SW480 (cell line): Measurements from ENCODE around the gene ETHE1.
A peak's percentile ranks its signal among the peaks of the same experiment; 100 is the strongest.
"Not testable (repeated sequence)": the region's sequence is repeated elsewhere in the genome, so short reads cannot be mapped to it uniquely, and the experiment has no call there.

ENCODE experiments used
- DNase-seq: peaks from one replicate; pipeline ENCODE4 v3.0.0-alpha.2; 2016; ENCODE audit warnings: low spot score

Gene ETHE1

GRCh38 chr19:43551399-43552197 lies 24.6 kb upstream of the ETHE1 start:
- no peak for DNase-seq

DNA sequence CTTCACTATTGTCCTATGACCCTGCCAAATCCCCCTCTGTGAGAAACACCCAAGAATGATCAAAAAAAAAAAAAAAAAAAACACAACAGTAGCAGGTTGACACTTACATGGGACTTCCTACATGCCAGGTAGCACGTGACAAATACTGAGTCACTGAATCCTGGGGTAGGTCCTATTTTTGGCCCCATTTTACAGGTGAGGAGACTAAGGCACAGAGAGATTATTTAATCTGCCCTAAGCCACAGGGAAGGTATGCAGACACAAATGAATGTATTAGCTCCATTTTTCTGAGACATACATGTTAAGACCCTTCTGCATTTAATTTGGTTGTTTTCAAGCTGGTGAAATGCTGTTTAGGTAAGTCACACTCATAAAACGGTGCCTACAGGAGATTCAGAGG lies 21.7 kb upstream of the ETHE1 start:
- DNase-seq = no peak

DNA sequence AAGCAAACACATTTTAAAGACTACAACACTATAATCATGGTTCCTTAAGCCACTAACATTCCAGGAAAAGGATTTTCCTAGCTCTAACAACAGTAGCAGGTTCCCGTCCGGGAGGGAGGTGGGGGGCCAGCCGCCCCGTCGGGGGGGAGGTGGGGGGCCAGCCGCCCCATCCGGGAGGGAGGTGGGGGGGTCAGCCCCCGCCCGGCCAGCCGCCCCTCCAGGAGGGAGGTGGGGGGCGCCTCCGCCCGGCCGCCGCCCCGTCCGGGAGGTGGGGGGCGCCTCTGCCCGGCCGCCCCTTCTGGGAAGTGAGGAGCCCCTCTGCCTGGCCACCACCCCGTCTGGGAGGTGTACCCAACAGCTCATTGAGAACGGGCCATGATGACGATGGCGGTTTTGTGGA lies 20.9 kb upstream of the ETHE1 start:
- DNase-seq = not testable (repeated sequence)

DNA sequence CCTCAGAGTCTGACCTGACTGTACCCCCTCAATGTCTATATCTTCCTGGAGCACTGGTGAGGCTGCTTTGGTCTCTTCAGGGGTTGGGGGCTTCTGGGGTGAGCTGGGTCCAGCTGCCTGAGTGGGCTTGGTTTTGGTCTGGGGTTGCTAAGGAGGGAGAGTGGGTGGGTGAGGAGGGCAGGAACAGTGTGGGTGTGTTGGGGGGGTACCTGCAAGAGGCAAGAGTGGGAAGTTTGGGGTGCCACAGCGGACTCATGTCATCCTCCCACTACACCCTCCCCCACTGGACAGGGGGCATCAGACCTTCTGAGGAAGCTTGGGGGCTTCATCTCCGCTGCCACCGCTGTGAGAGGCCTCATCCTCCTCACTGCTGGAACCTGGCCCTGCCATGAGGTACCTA lies 19.6 kb upstream of the ETHE1 start:
- DNase-seq = no peak

DNA sequence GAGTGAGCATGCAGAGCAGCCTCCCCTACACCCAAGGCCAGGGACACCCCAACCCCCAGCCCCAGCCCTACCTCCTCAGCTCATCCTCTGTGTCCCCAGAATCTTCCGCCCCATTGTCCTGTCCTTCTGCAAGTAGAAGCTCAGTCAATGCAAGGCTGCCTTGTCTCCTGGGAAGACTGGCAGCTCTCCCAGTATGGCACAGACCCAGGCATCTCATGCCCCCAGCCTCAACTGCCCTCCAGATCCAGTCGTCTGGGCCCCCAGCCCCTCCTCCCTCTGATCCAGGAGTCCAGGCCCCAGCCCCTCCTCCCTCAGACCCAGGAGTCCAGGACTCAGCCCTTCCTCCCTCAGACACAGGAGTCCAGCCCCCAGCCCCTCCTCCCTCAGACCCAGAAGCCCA lies 19.0 kb upstream of the ETHE1 start:
- DNase-seq = no peak

DNA sequence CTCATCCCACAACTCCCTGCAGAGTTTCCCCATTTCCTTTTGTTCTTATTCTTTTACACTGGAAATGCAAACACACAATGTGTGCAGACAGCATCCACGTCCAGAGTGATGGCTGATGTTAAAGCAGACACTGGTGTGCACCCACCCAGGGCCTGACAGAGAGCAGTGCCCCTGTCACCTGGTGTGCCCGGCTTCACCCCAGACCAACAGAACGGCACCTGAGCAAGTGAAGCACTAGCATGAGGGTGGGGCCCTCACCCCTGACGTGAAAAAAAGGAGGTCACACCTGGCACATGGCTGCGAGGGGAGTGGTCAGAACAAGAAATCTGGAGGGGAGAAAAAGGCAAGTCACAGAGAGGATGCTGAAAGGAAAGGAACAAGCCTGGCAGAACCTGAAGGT lies 18.3 kb upstream of the ETHE1 start:
- DNase-seq = no peak

GRCh38 chr19:43544077-43544476 lies 17.1 kb upstream of the ETHE1 start:
- no peak for DNase-seq

DNA sequence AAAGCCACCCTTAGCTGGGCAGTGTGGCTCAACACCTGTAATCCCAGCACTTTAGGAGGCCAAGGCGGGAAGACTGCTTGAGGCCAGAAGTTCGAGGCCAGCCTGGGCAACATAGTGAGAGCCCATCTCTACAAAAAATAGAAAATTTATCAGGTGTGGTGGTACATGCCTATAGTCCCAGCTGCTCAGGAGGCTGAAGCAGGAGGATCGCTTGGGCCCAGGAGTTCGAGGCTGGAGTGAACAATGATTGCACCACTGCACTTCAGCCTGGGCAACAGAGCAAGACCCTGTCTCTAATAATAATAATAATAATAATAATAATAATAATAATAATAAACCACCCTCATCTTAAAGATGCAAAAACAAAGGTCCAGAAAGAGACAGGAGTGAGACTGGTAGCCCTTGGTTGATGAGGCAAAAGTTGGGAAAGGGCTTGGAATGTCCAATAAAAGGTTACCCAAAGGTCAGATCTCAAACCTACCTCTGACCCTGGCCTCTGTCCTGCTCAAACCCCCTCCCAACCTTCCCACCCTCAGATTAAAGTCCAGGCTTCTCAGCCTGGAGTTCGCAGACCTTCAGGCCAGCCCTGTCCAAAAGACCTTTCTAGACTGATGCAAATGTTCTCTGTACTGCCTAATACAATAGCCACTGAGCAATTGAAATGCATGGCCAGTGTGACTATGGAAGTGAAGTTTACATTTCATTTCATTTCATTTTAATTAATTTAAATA lies 15.1 kb upstream of the ETHE1 start:
- no peak for DNase-seq

DNA sequence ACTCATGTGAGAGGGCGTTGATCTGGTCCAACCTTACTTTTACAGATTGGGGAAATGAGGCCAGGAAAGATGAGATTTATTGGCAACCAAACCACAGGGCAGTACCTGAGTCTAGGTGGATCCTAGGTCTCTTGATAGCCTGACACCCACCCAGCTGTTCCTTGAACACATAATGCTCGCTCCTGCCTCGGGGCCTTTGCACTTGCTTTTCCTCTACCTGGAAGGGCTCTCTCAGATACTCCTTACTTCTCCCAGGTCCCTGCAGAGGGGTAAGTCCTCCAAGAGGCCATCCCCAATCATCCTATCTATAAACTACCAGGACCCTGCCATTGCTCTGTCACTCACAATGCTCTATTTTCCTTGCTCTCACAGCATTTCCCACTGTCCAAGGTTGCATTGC lies 13.4 kb upstream of the ETHE1 start:
- no peak for DNase-seq

DNA sequence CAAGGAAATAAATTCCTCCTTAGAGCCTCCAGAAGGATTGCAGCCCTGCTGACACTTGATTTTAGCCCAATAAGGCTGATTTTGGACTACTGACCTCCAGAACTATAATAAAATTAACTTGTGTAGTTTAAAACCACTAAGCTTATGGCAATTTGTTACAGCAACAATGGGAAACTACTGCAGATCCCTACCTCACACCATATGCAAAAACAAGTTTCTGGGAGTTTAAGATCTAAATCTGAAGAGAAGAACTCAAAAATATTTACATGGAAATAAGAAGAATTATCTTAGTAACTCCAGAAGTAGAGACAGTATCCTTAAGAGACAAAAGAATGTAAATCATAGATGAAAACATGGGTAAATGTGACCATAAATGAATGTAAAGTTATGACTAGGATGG lies 11.9 kb upstream of the ETHE1 start:
- no peak for DNase-seq

DNA sequence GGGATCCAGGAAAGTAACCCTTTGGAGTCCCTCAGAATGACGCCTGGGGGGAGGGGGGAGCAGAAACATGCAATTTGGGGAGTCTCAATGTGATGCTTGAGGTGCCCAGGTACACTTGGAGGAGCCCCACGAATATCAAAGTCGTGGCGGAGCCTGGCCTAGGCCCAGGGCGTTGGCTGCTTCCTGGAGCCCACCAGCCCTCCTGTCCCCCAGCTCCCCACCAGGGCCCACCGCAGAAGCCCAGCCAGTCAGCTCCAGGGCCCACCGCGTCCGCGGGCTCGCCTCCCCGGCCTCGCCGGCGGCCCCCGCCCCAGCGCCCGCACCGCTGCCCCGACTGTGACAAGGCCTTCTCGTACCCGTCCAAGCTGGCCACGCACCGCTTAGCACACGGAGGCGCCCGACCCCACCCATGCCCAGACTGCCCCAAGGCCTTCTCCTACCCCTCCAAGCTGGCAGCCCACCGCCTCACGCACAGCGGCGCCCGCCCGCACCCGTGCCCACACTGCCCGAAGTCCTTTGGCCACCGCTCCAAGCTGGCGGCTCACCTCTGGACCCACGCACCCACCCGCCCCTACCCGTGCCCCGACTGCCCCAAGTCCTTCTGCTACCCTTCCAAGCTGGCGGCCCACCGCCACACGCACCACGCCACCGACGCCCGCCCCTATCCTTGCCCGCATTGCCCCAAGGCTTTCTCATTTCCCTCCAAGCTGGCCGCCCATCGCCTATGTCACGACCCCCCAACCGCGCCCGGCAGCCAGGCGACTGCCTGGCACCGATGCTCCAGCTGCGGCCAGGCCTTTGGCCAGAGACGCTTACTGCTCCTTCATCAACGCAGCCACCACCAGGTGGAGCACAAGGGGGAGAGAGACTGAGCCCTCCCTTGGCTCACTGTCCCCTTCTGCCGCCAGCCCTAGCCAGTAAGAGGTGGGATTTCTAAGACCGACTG lies 8.1 kb upstream of the ETHE1 start:
- DNase-seq = no peak

- no peak for DNase-seq
Measured at GRCh38 chr19:43534305-43534815, 7.4 kb upstream of the ETHE1 start.

DNA sequence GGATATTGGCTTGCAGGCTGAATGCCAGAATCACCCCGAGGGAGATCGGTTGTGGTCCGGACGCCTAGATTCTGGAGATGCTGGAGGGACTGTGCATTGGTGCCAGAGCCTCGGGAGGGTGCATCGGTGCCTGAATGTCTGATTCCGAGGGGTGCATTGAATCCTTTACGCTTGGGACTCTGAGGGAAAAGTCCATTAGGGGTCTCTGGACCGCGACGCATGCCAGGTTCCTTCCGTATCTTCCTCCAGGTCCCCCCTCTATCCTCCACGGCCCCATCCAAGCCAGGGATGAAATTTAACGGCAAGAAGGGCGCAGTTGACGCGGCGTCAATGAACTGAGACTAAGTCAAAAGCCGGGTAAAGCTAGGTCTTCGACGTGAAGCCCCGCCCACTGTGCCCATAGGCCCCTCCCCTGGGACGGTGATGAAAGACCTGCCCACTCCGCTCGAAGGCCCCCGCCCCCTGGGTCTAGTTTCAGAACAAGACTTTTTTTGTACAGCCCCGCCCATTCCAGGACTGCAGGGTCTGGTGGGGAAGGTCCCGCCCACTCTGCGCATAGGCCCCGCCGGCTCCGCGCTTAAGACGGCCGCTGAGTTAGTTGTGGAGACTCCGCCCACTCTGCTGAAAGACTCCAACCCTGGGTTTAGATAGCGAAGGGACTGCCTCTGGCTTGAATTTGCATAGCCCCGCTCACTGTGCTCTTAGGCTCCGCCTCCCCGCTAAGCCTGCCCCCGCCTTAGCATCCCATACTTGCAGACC lies 6.7 kb upstream of the ETHE1 start:
- DNase-seq = peak; percentile 98

- peak; percentile 98 for DNase-seq
Measured at GRCh38 chr19:43532962-43533545, 6.1 kb upstream of the ETHE1 start, which contains the start of gene ZNF575. Gene ZNF575 (plus strand): TSS chr19:43533188. CDS start chr19:43534423, 1,235 bp downstream.

DNA sequence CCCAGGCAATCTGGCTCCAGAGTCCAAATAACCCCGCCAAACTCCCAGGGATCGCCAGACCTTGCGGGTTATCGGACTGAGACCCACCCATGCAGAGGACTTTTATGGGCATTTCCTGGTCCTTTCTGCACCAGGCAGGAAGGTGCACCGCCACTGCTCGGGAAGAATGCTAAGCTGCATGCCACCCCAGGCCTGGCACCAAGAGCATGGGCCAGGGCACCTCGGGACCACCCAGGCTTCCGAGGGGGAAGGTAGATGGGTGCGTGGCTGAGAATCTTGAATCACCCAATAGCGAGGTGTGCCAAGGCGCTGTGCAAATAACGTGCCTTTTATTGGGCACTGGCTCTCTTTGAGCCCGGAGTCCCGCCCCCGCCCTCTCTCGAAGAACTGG lies 5.6 kb upstream of the ETHE1 start:
- DNase-seq = peak; percentile 70

- no peak for DNase-seq
Measured at GRCh38 chr19:43527860-43528622, 1.0 kb upstream of the ETHE1 start.

- DNase-seq = peak; percentile 49
Measured at GRCh38 chr19:43525836-43526771, 897 bp downstream of the ETHE1 start.

DNA sequence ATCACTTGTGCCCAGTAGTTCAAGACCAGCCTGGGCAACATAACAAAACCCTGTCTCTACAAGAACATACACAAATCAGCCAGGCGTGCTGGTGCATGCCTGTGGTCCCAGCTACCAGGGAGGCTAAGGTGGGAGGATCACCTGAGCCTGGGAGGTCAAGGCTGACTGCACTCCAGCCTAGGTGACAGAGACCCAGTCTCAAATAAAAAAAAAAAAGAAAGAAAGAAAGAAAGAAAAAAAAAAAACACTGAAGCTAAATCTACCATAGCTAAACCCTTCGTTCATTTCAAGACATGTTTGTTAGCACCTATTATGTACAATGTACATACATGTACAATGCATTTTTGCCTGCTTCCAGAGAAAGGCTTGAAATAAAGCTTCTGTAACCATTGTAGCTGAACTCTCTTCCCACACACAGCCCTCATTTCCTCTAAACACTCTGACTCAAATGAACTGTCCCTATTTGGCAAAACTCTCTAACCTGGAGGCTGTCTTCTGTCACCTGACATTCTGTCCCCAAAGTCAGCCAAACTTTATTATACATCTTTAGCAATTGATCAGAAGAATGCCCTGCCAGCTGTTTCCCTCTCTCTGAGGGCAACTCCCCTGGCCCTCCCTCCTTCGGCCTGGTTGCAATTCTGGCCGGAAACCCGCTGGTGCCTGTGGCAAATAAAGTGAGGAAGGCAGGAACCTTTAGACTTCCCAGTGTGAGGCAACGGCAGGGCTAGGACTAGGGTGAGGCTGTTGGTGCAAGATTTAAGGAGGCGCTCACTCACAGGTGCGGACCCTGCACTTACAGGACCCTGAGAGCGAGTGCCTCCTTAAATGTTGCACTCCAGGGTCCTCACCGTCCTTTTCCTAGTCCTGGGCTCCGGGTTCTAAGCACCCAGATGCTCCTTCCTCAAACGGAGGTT lies 1.8 kb downstream of the ETHE1 start:
- peak; percentile 94 for DNase-seq
